ENCODE measurements around the gene TSHZ2.

GRCh38 chr20:53141201-53142050 is 169.3 kb downstream of the TSHZ2 start:
- TF ChIP-seq CTCF (IDR thresholded peaks at IDR 0.05; ENCODE audit: low read depth, low read length) (no peak), EZH2phosphoT487 (IDR thresholded peaks at IDR 0.05; ENCODE audit: low read depth) (no peak)
